HEK293 (cell line): ENCODE data around the gene GATC.
A peak's percentile ranks its signal among the peaks of the same experiment; 100 is the strongest.

Experiments used
- CTCF ChIP-seq: fragments of 450-650 bp; formaldehyde crosslinking; IDR thresholded peaks from 2 replicates; pipeline ENCODE4 v1.5.1; 2016; ENCODE audit warnings: missing biosample characterization, missing genetic modification characterization
- KLF1 ChIP-seq: fragments of 450-650 bp; formaldehyde crosslinking; IDR thresholded peaks from 2 replicates; pipeline ENCODE4 v1.5.1; 2016; ENCODE audit warnings: missing biosample characterization, missing genetic modification characterization
- KLF7 ChIP-seq: fragments of 450-650 bp; formaldehyde crosslinking; IDR thresholded peaks from 2 replicates; pipeline ENCODE4 v1.5.1; 2016; ENCODE audit warnings: missing biosample characterization, missing genetic modification characterization, borderline replicate concordance
- REST ChIP-seq: fragments of 450-650 bp; formaldehyde crosslinking; IDR thresholded peaks from 2 replicates; pipeline ENCODE4 v1.5.1; 2016; ENCODE audit warnings: missing biosample characterization, missing genetic modification characterization
- SETDB1 ChIP-seq: IDR thresholded peaks from one replicate; pipeline ENCODE4 v1.6.1; 2017; ENCODE audit warnings: mild to moderate bottlenecking, low read length, moderate library complexity, mixed read lengths; ENCODE audit not compliant: insufficient read length
- TCF7L2 ChIP-seq: IDR thresholded peaks from 2 replicates; pipeline ENCODE4 v1.6.1; 2011; ENCODE audit warnings: low read depth, mild to moderate bottlenecking, inconsistent platforms, low read length, moderate library complexity, borderline replicate concordance
- YY1 ChIP-seq: fragments of 450-650 bp; formaldehyde crosslinking; IDR thresholded peaks from 2 replicates; pipeline ENCODE4 v1.5.1; 2018; ENCODE audit warnings: missing biosample characterization, missing genetic modification characterization
- ZNF138 ChIP-seq: fragments of 450-650 bp; formaldehyde crosslinking; IDR thresholded peaks from 2 replicates; pipeline ENCODE4 v1.5.1; 2016; ENCODE audit warnings: missing biosample characterization, missing genetic modification characterization, borderline replicate concordance
- ZNF302 ChIP-seq: fragments of 450-650 bp; formaldehyde crosslinking; IDR thresholded peaks from 2 replicates; pipeline ENCODE4 v1.5.1; 2016; ENCODE audit warnings: missing biosample characterization, missing genetic modification characterization, low read depth
- TF ChIP-seq, protein P1 (sequence below): fragments of 450-650 bp; formaldehyde crosslinking; IDR thresholded peaks from 2 replicates; pipeline ENCODE4 v1.5.1; 2016; ENCODE audit warnings: missing biosample characterization, missing genetic modification characterization
- TF ChIP-seq, protein P2 (sequence below): fragments of 450-650 bp; formaldehyde crosslinking; IDR thresholded peaks from 2 replicates; pipeline ENCODE4 v1.5.1; 2016; ENCODE audit warnings: missing biosample characterization, missing genetic modification characterization
- TF ChIP-seq, protein P3 (sequence below): fragments of 450-650 bp; formaldehyde crosslinking; IDR thresholded peaks from 2 replicates; pipeline ENCODE4 v1.5.1; 2016; ENCODE audit warnings: missing biosample characterization, missing genetic modification characterization

- TF ChIP-seq, protein P1, sequence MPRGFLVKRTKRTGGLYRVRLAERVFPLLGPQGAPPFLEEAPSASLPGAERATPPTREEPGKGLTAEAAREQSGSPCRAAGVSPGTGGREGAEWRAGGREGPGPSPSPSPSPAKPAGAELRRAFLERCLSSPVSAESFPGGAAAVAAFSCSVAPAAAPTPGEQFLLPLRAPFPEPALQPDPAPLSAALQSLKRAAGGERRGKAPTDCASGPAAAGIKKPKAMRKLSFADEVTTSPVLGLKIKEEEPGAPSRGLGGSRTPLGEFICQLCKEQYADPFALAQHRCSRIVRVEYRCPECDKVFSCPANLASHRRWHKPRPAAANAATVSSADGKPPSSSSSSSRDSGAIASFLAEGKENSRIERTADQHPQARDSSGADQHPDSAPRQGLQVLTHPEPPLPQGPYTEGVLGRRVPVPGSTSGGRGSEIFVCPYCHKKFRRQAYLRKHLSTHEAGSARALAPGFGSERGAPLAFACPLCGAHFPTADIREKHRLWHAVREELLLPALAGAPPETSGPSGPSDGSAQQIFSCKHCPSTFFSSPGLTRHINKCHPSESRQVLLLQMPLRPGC (tag by site-specific recombination) = no peak
- no peak for TF ChIP-seq CTCF (tag by site-specific recombination)
- no peak for TF ChIP-seq KLF7 (tag by site-specific recombination)
- TF ChIP-seq YY1 (tag by site-specific recombination) = no peak
- TF ChIP-seq, protein P2, sequence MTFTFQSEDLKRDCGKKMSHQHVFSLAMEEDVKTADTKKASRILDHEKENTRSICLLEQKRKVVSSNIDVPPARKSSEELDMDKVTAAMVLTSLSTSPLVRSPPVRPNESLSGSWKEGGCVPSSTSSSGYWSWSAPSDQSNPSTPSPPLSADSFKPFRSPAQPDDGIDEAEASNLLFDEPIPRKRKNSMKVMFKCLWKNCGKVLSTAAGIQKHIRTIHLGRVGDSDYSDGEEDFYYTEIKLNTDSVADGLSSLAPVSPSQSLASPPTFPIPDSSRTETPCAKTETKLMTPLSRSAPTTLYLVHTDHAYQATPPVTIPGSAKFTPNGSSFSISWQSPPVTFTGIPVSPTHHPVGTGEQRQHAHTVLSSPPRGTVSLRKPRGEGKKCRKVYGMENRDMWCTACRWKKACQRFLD (tag by site-specific recombination) = no peak
- TF ChIP-seq ZNF302 = no peak
- TF ChIP-seq, protein P3, sequence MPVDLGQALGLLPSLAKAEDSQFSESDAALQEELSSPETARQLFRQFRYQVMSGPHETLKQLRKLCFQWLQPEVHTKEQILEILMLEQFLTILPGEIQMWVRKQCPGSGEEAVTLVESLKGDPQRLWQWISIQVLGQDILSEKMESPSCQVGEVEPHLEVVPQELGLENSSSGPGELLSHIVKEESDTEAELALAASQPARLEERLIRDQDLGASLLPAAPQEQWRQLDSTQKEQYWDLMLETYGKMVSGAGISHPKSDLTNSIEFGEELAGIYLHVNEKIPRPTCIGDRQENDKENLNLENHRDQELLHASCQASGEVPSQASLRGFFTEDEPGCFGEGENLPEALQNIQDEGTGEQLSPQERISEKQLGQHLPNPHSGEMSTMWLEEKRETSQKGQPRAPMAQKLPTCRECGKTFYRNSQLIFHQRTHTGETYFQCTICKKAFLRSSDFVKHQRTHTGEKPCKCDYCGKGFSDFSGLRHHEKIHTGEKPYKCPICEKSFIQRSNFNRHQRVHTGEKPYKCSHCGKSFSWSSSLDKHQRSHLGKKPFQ (tag by site-specific recombination) = no peak
- no peak for TF ChIP-seq TCF7L2
- peak; percentile 92 for TF ChIP-seq KLF1
- TF ChIP-seq ZNF138 (tag by site-specific recombination) = no peak
- TF ChIP-seq SETDB1 = no peak
- TF ChIP-seq REST (tag by site-specific recombination) = no peak
Observed at GRCh38 chr12:120428597-120429229, 17.5 kb upstream of the GATC start.
